Activated T-helper 2 cell treated with anti-CD3 and anti-CD28 coated beads, Interferon-gamma antibody, Interleukin-2, Interleukin-4, amounts not matched to agents 10 μg/mL and 5 μg/mL and 100 μg/mL, durations not matched to agents 14 hours and 24 hours and 36 hours (primary cell): ENCODE data around the gene BBS9. TPM values are rescaled to one million over a fixed set of nuclear protein-coding genes. Genes with fewer than 3 reads are reported as not detected.

Experiments
- DNase-seq: peaks from one replicate; pipeline ENCODE4 v3.0.0; 2021; ENCODE audit warnings: low spot score
- H3K27ac Mint-ChIP-seq: one replicate; pipeline ENCODE4 v1.8.0; 2021; ENCODE audit warnings: mixed read lengths
- H3K27me3 Mint-ChIP-seq: one replicate; pipeline ENCODE4 v1.8.0; 2021; ENCODE audit warnings: low read depth, mixed read lengths
- H3K36me3 Mint-ChIP-seq: one replicate; pipeline ENCODE4 v1.8.0; 2021; ENCODE audit warnings: low read depth, mixed read lengths
- H3K4me1 Mint-ChIP-seq: one replicate; pipeline ENCODE4 v1.8.0; 2021; ENCODE audit warnings: low read depth, mixed read lengths
- H3K4me3 Mint-ChIP-seq: one replicate; pipeline ENCODE4 v1.8.0; 2021; ENCODE audit warnings: low read depth, mild to moderate bottlenecking, moderate library complexity, mixed read lengths
- H3K9me3 Mint-ChIP-seq: one replicate; pipeline ENCODE4 v1.8.0; 2021; ENCODE audit warnings: mixed read lengths
- intact Hi-C: fragments of 100-400 bp; cut with micrococcal nuclease; formaldehyde crosslinking; loops from one replicate; pipeline ENCODE4 v1.15.1; 2023
- total RNA-seq: library from RNA; stranded (reverse); gene quantifications from 2 replicates; pipeline ENCODE4 v1.2.3, GENCODE V29; 2022

BBS9 gene
- total RNA-seq, 1 donor from 2014 or later, result 6.8 TPM

- Mint-ChIP-seq H3K4me1 (no peaks in the 10 kb centered on the region), H3K27me3 (no peaks in the 10 kb centered on the region), H3K27ac (no peak overlapping the region), H3K4me3 (no peak overlapping the region), H3K36me3 (no peaks in the 10 kb centered on the region), H3K9me3 (no peaks in the 10 kb centered on the region)
- DNase-seq, result no peak
- intact Hi-C loops, result no loop called here
Measured at GRCh38 chr7:33614357-33615117, 485.2 kb downstream of the BBS9 start.

- DNase-seq, result no peak
- no peaks in the 10 kb centered on the region for H3K36me3 Mint-ChIP-seq
- H3K4me1 Mint-ChIP-seq, result no peaks in the 10 kb centered on the region
- intact Hi-C loops, result no loop called here
- H3K9me3 Mint-ChIP-seq, result no peaks in the 10 kb centered on the region
- H3K4me3 Mint-ChIP-seq, result no peak overlapping the region
- no peaks in the 10 kb centered on the region for H3K27me3 Mint-ChIP-seq
- H3K27ac Mint-ChIP-seq, result no peak overlapping the region
Measured at GRCh38 chr7:33616752-33617151, 487.4 kb downstream of the BBS9 start.

GRCh38 chr7:33619264-33619663 is 489.9 kb downstream of the BBS9 start:
- Mint-ChIP-seq H3K27me3 (no peaks in the 10 kb centered on the region), H3K4me3 (no peak overlapping the region), H3K27ac (no peak overlapping the region), H3K36me3 (no peaks in the 10 kb centered on the region), H3K4me1 (no peaks in the 10 kb centered on the region), H3K9me3 (no peaks in the 10 kb centered on the region)
- DNase-seq, result no peak
- intact Hi-C loops, result no loop called here

GRCh38 chr7:33623267-33623666 is 493.9 kb downstream of the BBS9 start:
- H3K4me3 Mint-ChIP-seq, result no peak overlapping the region
- no peaks in the 10 kb centered on the region for H3K4me1 Mint-ChIP-seq
- H3K9me3 Mint-ChIP-seq, result no peaks in the 10 kb centered on the region
- no peak for DNase-seq
- no peak overlapping the region for H3K27ac Mint-ChIP-seq
- intact Hi-C loops, result no loop called here
- H3K36me3 Mint-ChIP-seq, result no peaks in the 10 kb centered on the region
- H3K27me3 Mint-ChIP-seq, result no peaks in the 10 kb centered on the region

- DNase-seq, result no peak
- Mint-ChIP-seq H3K4me3 (no peak overlapping the region), H3K4me1 (no peaks in the 10 kb centered on the region), H3K27me3 (no peaks in the 10 kb centered on the region), H3K36me3 (no peaks in the 10 kb centered on the region), H3K27ac (no peak overlapping the region), H3K9me3 (no peaks in the 10 kb centered on the region)
- intact Hi-C loops, result no loop called here
Measured at GRCh38 chr7:33624215-33624614, 494.9 kb downstream of the BBS9 start.

- no peak for DNase-seq
- H3K9me3 Mint-ChIP-seq, result no peaks in the 10 kb centered on the region
- no peak overlapping the region for H3K27ac Mint-ChIP-seq
- intact Hi-C loops, result no loop called here
- H3K4me1 Mint-ChIP-seq, result no peaks in the 10 kb centered on the region
- H3K4me3 Mint-ChIP-seq, result no peak overlapping the region
- H3K36me3 Mint-ChIP-seq, result no peaks in the 10 kb centered on the region
- H3K27me3 Mint-ChIP-seq, result no peaks in the 10 kb centered on the region
Measured at GRCh38 chr7:33626869-33627268, 497.5 kb downstream of the BBS9 start.

GRCh38 chr7:33627741-33628140 is 498.4 kb downstream of the BBS9 start:
- H3K27me3 Mint-ChIP-seq, result no peaks in the 10 kb centered on the region
- no peaks in the 10 kb centered on the region for H3K36me3 Mint-ChIP-seq
- H3K4me3 Mint-ChIP-seq, result no peak overlapping the region
- no peaks in the 10 kb centered on the region for H3K9me3 Mint-ChIP-seq
- DNase-seq, result no peak
- H3K4me1 Mint-ChIP-seq, result no peaks in the 10 kb centered on the region
- no peak overlapping the region for H3K27ac Mint-ChIP-seq
- intact Hi-C loops, result no loop called here

GRCh38 chr7:33628894-33629293 is 499.5 kb downstream of the BBS9 start:
- no peak for DNase-seq
- intact Hi-C loops, result no loop called here
- no peak overlapping the region for H3K27ac Mint-ChIP-seq
- no peaks in the 10 kb centered on the region for H3K9me3 Mint-ChIP-seq
- H3K36me3 Mint-ChIP-seq, result no peaks in the 10 kb centered on the region
- no peak overlapping the region for H3K4me3 Mint-ChIP-seq
- no peaks in the 10 kb centered on the region for H3K27me3 Mint-ChIP-seq
- H3K4me1 Mint-ChIP-seq, result no peaks in the 10 kb centered on the region

- intact Hi-C loops, result no loop called here
- Mint-ChIP-seq H3K36me3 (no peaks in the 10 kb centered on the region), H3K27ac (no peak overlapping the region), H3K4me1 (no peaks in the 10 kb centered on the region), H3K27me3 (no peaks in the 10 kb centered on the region), H3K4me3 (no peak overlapping the region), H3K9me3 (no peaks in the 10 kb centered on the region)
- no peak for DNase-seq
Measured at GRCh38 chr7:33630359-33630758, 501.0 kb downstream of the BBS9 start.

GRCh38 chr7:33632322-33632721 is 503.0 kb downstream of the BBS9 start:
- Mint-ChIP-seq H3K36me3 (no peaks in the 10 kb centered on the region), H3K4me3 (no peak overlapping the region)

GRCh38 chr7:33632840-33633525 is 503.6 kb downstream of the BBS9 start:
- Mint-ChIP-seq H3K9me3 (no peaks in the 10 kb centered on the region), H3K4me3 (no peak overlapping the region), H3K27me3 (no peaks in the 10 kb centered on the region), H3K27ac (no peak overlapping the region), H3K36me3 (no peaks in the 10 kb centered on the region), H3K4me1 (no peaks in the 10 kb centered on the region)
- no peak for DNase-seq
- intact Hi-C loops, result no loop called here

More at GRCh38 chr7:33632322-33632721, 503.0 kb downstream of the BBS9 start:
- no peaks in the 10 kb centered on the region for H3K9me3 Mint-ChIP-seq
- no peak overlapping the region for H3K27ac Mint-ChIP-seq
- no peak for DNase-seq
- intact Hi-C loops, result no loop called here
- H3K4me1 Mint-ChIP-seq, result no peaks in the 10 kb centered on the region
- no peaks in the 10 kb centered on the region for H3K27me3 Mint-ChIP-seq

GRCh38 chr7:33634606-33635005 is 505.2 kb downstream of the BBS9 start:
- H3K4me3 Mint-ChIP-seq, result no peak overlapping the region
- no peaks in the 10 kb centered on the region for H3K4me1 Mint-ChIP-seq
- no peaks in the 10 kb centered on the region for H3K36me3 Mint-ChIP-seq
- H3K27me3 Mint-ChIP-seq, result no peaks in the 10 kb centered on the region
- no peak overlapping the region for H3K27ac Mint-ChIP-seq
- intact Hi-C loops, result no loop called here
- no peaks in the 10 kb centered on the region for H3K9me3 Mint-ChIP-seq
- no peak for DNase-seq

- intact Hi-C loops, result no loop called here
- H3K36me3 Mint-ChIP-seq, result no peaks in the 10 kb centered on the region
- H3K9me3 Mint-ChIP-seq, result no peaks in the 10 kb centered on the region
- no peaks in the 10 kb centered on the region for H3K27me3 Mint-ChIP-seq
- no peaks in the 10 kb centered on the region for H3K4me1 Mint-ChIP-seq
- H3K4me3 Mint-ChIP-seq, result no peak overlapping the region
- H3K27ac Mint-ChIP-seq, result no peak overlapping the region
- DNase-seq, result no peak
Measured at GRCh38 chr7:33636359-33636758, 507.0 kb downstream of the BBS9 start.
